ENCODE measurements around the gene TSN. TPM values are rescaled to one million over a fixed set of nuclear protein-coding genes. Genes with fewer than 3 reads are reported as not detected.
"Not testable (repeated sequence)": the region's sequence is repeated elsewhere in the genome, so short reads cannot be mapped to it uniquely, and the experiment has no call there.

Gene TSN
- total and polyA plus RNA-seq, 10 of the 15 experiments (the other 5 are each of a cell fraction or from before 2014, with no cell fraction given) = 45.6 to 102 (median 59.2) TPM

GRCh38 chr2:121805766-121806143 is 50.3 kb downstream of the TSN start:
- in situ Hi-C loops (cut with MboI) = no loop called here
- ATAC-seq = no peak
- no peak overlapping the region for H3K4me2 ChIP-seq (ENCODE audit: control insufficient read depth, insufficient read depth)
- ChIA-PET CTCF (no interaction called here), POLR2A (no interaction called here), SMC1A (ENCODE audit: uncharacterized antibody, unreplicated experiment) (interaction anchor here (1.1 kb wide), 1 partner anchor 31 kb away, joined by 3 read pairs; no protein-coding TSS in a partner anchor), RAD21 (ENCODE audit: unreplicated experiment) (interaction anchor here (0.5 kb wide), 1 partner anchor 69 kb away, joined by 3 read pairs; the partner anchor contains the start of gene NIFK)
- H3K4me3 ChIP-seq = no peak overlapping the region
- no peak overlapping the region for H2AFZ ChIP-seq (ENCODE audit: control insufficient read depth, low read depth, low read length)
- H3K36me3 ChIP-seq (ENCODE audit: control insufficient read depth in 2 of 2, insufficient read depth in 2 of 2, low read length in 1 of 2) = no peaks in the 10 kb centered on the region
- H4K20me1 ChIP-seq (ENCODE audit: control insufficient read depth, insufficient read depth) = no peaks in the 10 kb centered on the region
- H3K27ac ChIP-seq (ENCODE audit: control insufficient read depth, insufficient read depth) = no peak overlapping the region
- no peaks in the 10 kb centered on the region for H3K27me3 ChIP-seq (replicated peaks in 1 of 2; ENCODE audit: control insufficient read depth in 2 of 2, insufficient read depth in 2 of 2, low read length in 1 of 2)
- TF ChIP-seq PKNOX1 (IDR thresholded peaks at IDR 0.05) (no peak), IRF3 (IDR thresholded peaks at IDR 0.05) (no peak), ZNF207 (IDR thresholded peaks at IDR 0.05; ENCODE audit: borderline replicate concordance) (no peak), ETV6 (conservative IDR thresholded peaks at IDR 0.05 in 1 of 2, IDR thresholded peaks at IDR 0.05 in 1 of 2; ENCODE audit: borderline replicate concordance in 1 of 2, low read depth in 1 of 2) (no peak), SPI1 (IDR thresholded peaks at IDR 0.05; ENCODE audit: borderline replicate concordance, insufficient read depth, low read depth, low read length) (no peak), IRF4 (IDR thresholded peaks at IDR 0.05; ENCODE audit: low read depth, low read length) (no peak)
- no TSS peak for BruUV-seq (replicated peaks)
- no peaks in the 10 kb centered on the region for H3K79me2 ChIP-seq (ENCODE audit: control insufficient read depth, insufficient read depth, low read length)
- intact Hi-C loops (cut with micrococcal nuclease; ENCODE audit: unreplicated experiment) = no loop called here
- H3K9me3 ChIP-seq (replicated peaks; ENCODE audit: control insufficient read depth, insufficient read depth, low read length) = peaks cover 4% of the 10 kb centered on the region; the same call in 1 of the 3 replicates
- no peak overlapping the region for H3K9ac ChIP-seq (ENCODE audit: control insufficient read depth, insufficient read depth, low read length)
- no peak for DNase-seq (ENCODE audit: low read depth, low spot score)
- FAIRE-seq = no peak
- 12% methylated on average over 7 of the region's 7 CpGs for WGBS (ENCODE audit: insufficient coverage, insufficient replicate concordance, low lambda C conversion rate, missing lambda C conversion rate)
- peaks cover 18% of the 10 kb centered on the region; the same call in 1 of the 2 replicates for H3K4me1 ChIP-seq (ENCODE audit: control insufficient read depth, insufficient read depth, low read length)

- H3K4me3 ChIP-seq; POLR2A ChIA-PET; FAIRE-seq; BruUV-seq (replicated peaks); SMC1A ChIA-PET (ENCODE audit: uncharacterized antibody, unreplicated experiment); in situ Hi-C loops (cut with MboI); H3K36me3 ChIP-seq (ENCODE audit: control insufficient read depth in 2 of 2, insufficient read depth in 2 of 2, low read length in 1 of 2); DNase-seq (ENCODE audit: low read depth, low spot score); H2AFZ ChIP-seq (ENCODE audit: control insufficient read depth, low read depth, low read length); H3K27ac ChIP-seq (ENCODE audit: control insufficient read depth, insufficient read depth); H3K4me2 ChIP-seq (ENCODE audit: control insufficient read depth, insufficient read depth); H4K20me1 ChIP-seq (ENCODE audit: control insufficient read depth, insufficient read depth); H3K9me3 ChIP-seq (replicated peaks; ENCODE audit: control insufficient read depth, insufficient read depth, low read length); H3K9ac ChIP-seq (ENCODE audit: control insufficient read depth, insufficient read depth, low read length); ATAC-seq; H3K79me2 ChIP-seq (ENCODE audit: control insufficient read depth, insufficient read depth, low read length); H3K27me3 ChIP-seq (replicated peaks in 1 of 2; ENCODE audit: control insufficient read depth in 2 of 2, insufficient read depth in 2 of 2, low read length in 1 of 2); intact Hi-C loops (cut with micrococcal nuclease; ENCODE audit: unreplicated experiment): not testable (repeated sequence)
- ChIA-PET CTCF (interaction anchor here (0.7 to 1.3 kb wide), 2 partner anchors 10 to 71 kb away, joined by 3 read pairs; partner anchors contain the start of gene NIFK), RAD21 (ENCODE audit: unreplicated experiment) (interaction anchor here (1.4 kb wide), 1 partner anchor 25 kb away, joined by 4 read pairs; no protein-coding TSS in a partner anchor)
- 77% methylated on average over 8 of the region's 8 CpGs for whole genome bisulfite sequencing (ENCODE audit: insufficient coverage, insufficient replicate concordance, low lambda C conversion rate, missing lambda C conversion rate)
- H3K4me1 ChIP-seq (ENCODE audit: control insufficient read depth, insufficient read depth, low read length) = peaks cover 18% of the 10 kb centered on the region; the same call in 1 of the 2 replicates
Measured at GRCh38 chr2:121807771-121808170, 52.3 kb downstream of the TSN start.
